Activated CD4-positive, alpha-beta T cell treated with anti-CD3 and anti-CD28 coated beads for 48 hours (primary cell): ENCODE results near the gene ARL8B.
"Not testable (repeated sequence)": the region's sequence is repeated elsewhere in the genome, so short reads cannot be mapped to it uniquely, and the experiment has no call there.

Source experiments
- DNase-seq: peaks from one replicate; pipeline ENCODE4 v3.0.0-alpha.2; 2020

ARL8B gene

DNA sequence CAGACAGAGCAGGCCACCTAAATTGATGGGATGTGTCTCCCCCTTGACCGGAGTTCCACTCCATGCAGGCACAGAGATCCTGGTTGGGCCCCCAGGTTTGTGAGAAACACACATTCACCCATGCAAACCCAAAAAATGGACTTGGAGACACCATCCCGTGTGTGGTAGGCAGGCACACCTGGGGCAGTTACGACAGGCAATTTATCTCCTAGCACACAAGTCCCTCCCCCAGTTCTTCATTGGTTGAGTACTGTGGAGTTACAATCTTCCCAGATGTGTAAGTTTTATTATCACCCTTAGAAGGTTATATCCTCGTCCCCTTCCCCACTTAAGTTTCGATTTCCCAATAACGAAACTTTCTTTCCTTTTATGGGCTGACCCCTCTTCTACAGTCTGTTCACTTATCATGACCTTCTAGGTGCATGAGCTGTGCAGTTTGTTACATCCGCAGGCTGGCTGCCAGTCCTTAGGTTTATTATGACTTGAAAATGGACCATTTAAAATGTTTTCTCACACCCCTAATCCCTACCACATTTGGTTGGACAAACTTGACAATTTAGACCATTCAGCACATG is 27.3 kb downstream of the ARL8B start:
- DNase-seq = no peak

DNA sequence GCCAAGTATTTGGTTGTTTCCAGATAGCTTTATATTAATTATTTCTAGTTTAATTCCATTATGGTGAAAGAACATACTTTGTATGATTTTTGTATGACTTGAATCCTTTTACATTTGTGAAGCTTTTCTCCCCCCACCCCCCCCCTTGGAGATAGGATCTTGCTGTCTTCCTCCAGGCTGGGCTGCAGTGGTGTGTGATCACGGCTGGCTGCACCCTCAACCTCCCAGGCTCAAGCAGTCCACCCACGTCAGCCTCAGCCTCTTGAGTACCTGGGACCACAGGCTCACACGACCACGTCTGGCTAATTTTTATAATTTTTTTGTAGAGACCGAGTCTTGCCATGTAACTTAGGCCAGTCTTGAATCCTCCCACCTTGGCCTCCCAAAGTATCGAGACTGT is 29.5 kb downstream of the ARL8B start:
- no peak for DNase-seq

DNA sequence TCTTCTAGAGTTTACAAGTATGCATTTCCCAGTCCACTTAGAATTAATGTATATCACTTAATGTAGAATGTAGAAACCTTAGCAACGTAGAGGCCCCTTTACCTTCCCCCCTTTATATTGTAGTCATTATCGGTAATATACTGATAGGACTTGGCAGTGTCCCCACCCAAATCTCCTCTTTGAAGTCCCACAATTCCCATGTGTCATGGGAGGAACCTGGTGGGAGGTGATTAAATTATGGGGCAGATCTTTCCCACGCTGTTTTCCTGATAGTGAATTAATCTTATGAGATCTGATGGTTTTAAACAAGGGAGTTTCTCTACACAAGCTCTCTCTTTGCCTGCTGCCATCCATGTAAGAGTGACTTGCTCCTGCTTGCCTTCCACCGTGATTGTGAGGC is 31.0 kb downstream of the ARL8B start:
- DNase-seq = no peak

DNA sequence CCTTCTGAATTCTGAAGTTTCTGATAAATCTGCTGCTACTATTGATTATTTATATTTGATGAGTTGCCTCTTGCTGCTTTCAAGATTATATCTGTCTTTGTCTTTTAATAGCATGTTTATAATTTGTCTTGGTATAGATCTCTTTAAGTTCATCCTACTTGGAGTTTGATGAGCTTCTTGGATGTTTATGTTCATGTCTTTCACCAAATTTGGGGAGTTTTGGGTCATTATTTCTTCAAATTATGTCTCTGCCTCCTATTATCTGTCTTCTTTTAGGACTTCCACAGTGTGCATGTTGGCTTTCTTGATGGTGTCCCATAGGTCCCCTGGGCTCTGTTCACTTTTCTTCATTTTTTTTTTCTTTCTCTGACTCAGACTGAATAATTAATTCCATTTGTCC is 33.1 kb downstream of the ARL8B start:
- DNase-seq = no peak

DNA sequence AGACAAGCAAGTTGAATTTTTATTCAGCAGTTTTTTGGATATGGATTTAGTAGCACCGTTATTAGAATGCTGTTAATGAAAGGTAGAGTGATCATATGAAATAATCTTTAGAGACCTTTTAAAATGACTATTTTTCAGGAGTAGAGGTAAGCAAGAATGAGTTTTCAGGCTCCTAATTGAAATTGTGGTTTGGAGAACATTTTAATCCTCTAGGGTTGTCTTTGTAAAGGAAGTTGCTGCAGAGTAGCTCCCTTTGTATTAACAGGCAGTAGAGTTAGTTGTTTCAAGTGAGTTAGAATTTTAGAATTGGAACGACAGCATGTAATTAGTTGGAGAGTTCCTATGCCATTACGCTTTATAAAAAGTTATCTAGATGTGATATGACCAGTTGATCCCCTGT is 38.2 kb downstream of the ARL8B start:
- no peak for DNase-seq

DNA sequence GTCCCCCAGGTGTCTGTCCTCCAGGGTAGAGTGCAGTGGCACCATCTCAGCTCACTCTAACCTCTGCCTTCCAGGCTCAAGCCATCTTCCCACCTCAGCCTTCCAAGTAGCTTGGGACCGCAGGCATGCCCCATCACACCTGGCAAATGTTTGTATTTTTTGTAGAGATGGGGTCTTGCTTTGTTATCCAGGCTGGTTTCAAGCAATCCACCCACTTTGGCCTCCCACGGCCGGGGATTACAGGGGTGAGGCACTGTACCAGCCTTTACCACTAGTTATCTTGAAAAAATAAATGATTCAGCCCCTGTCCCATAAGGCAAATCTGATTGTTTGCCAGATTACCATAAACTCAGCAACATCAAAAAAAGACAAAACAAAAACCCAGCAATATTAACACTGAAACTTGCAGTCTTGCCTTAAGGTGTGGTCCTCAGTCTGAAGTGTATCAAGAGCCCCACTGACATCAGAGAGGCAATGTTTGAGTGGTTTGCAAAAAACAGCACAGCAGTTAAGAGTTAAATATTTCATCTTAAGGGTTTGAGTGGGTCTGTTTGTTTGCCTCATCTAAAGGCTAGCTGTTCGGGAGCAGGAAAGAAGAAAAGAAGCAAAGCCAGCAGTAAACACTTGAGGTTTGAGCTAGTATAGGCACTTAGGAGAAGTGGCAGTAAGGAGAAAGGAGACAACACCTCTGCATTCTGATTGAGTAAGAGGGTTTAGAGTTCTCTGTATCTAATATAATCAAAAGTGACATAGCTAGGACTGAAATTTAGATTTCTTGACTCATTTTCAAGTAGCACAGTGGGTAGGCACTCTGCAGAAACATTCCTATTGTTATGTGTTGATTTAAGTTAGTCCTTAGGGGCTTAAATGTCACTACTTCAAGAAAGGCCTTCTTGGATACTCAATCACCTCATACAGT is 39.1 kb downstream of the ARL8B start:
- DNase-seq = peak; percentile 32

DNA sequence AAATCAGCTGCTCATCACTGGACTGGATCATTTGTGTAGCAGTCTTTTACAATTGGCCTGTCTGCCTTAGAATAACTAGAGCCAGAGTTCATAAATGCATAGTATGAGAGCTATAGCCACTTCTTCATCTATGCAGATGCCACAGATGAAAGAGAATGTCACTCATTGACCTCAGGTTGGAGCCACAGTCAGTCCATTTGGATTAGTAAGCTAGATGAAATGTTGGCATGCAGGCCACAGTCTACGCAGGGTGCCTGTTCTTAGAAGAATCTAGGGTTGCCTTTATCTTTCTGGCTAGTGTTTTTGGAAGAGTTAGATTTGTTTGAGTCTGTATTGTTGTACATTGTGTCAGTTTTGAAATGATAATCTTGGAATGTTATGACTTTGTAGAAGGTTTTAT is 40.0 kb downstream of the ARL8B start:
- DNase-seq = no peak

DNA sequence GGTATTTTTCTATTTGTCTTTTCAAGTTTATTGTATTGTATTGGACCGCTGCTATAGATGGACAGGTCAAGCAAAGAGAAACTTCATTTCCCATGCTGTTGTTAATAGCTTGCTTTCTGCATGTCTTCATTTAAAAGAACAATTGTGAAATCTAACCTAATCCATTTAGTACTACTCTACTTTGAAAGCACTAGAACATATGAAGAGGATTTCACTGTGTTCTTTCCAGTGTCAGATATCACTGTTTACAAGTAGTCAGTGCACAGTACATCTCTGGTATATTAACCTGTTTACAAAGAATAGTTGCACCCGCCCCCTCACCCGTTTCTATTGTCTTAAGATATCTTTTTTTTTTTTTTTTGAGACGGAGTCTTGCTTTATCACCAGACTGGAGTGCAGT is 43.6 kb downstream of the ARL8B start:
- DNase-seq = no peak

DNA sequence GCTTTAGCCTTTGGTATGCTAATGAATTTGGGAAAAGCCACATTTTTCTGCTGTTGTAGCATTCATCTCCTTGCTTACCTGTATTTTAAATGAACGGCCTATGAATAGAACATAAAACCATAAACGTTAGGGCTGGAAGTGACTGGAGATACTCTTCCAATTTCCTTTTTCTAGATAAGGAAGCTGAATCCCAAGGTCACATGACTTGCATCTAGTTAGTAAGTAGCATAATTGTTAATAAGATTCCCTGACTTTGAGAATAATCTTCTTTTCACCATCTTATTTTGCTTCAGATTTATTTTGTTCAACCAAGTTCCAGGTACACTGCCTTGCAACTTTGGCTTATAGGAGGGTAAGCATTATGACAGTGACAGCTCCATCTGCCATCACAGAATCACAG is 44.8 kb downstream of the ARL8B start:
- no peak for DNase-seq

DNA sequence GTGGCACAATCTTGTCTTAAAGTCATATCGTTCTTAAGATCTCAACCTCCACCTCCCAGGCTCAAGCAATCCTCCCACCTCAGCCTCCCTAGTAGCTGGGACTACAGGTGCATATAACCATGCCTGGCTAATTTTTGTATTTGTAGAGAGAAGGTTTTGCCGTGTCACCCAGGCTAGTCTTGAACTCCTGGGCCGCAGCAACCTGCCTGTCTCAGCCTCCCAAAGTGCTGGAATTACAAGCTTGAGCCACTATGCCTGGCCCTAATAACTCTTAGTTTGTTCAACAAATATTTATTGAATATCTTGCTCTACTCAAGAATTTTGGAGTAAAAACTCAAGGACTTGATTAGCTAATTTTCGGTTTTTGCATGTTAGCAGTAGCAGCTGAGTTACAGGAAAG is 46.0 kb downstream of the ARL8B start:
- no peak for DNase-seq

DNA sequence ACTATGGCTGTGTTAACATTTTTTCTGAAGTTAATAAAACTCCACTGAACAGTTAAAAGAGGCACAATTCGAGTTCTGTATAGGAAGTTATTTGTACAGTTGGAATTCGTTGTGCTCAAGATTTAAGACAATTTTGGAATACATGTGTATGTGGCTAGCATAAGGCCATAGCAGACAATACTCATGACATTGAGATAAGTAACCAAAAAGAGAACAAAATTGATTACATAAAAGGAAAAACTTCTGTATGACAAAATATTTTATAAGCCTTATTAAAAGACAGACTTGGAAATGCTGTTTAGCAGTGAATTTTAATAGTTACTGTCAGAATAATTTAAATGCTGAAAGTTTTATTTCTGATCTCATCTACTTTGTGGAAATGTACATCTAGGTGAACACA is 47.7 kb downstream of the ARL8B start:
- DNase-seq = no peak

DNA sequence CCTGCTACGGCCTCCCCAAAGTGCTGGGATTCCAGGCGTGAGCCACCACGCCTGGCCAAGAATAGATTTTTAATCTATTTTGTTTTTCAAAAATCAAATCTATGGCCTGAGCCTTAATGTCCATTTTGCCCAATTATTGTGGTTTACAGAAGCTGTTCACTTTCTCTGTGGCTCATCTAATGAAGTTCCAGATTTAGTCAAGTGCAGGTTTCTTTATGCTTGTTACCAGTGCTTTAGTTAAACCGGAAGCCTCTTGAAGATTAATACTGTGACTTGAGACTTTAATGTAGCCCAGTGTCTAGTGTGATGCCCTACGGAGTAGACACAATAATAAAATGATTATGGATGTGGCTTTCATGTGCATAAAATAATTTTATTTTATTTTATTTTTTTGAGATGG is 48.9 kb downstream of the ARL8B start:
- DNase-seq = no peak

DNA sequence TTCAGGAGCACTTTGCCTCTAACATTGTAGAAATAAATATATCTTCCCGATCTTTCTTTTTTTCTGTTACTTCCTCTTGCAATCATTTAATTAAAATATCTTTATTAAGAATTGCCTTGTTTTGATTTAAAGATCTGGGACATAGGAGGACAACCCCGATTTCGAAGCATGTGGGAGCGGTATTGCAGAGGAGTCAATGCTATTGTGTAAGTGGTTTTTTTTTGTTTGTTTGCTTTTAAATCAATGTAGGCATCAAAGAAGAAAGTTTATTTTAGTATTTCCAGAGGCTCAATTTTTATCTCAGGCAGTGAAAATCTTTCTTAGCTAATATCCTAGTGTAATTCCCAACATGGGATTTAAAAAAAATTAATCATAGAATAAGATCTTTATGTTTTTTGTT is 49.9 kb downstream of the ARL8B start:
- no peak for DNase-seq

DNA sequence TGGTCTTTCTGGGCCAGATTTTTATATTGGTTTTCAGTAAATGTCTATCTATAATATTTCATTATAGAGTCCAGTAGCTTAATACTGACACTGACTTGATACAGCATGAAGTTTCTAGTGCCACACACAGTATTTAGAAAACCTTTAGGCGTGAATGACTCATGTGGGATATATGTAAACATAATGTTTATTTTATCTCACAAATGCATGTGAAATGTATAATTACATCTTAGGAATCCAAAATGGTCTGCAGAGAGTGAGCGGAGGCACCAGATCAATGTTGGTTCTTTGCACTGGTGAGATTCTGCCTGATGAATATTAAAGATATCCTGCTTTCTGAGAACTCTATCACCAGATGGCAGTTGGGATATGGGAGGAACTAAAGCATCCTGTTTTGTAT is 56.9 kb downstream of the ARL8B start:
- DNase-seq = not testable (repeated sequence)

DNA sequence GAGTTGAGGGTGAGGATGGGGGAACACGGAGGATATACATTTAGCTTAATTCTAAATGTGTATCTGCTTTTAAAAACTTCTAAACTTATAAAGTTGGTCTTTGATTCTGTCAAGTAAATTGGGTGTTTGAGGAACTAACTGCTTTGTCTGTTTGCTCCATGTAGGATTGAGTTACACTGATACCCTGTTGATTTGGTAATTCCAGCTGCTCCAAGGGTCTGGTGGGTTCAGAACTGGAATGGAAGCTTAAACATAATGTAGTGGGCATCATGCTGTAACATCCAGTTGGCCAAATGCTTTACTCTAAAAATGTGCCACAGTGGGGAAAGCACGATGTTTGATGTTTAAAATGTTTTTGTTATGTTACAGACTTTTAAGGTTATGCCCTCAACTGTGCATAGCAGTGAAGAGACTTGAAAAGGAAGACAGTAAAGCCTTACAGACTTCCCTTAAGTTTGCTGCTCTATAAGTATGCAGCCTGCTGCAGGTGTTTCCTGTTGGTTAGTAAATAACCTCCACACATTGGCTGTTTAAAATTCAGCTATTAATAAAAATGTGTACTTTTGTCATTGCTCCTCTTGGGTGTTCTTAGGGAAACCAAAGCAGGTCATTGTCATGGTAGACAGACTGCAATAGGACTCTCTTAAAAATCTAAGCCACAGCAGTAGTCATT is 59.5 kb downstream of the ARL8B start:
- DNase-seq = no peak

DNA sequence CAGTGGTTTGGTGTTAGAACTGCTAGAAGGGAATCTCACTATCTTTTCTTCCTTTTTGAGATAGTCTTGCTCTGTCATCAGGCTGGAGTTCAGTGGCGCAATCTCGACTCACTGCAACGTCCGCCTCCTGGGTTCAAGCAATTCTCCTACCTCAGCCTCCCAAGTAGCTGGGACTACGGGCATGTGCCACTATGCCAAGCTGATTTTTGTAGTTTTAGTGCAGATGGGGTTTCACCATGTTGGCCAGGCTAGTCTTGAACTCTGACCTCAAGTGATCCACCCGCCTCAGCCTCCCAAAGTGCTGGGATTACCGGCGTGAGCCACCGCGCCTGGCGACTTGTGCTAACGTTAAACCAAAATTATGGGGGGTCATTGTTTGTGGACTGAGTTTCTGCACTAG is 61.6 kb downstream of the ARL8B start:
- not testable (repeated sequence) for DNase-seq

DNA sequence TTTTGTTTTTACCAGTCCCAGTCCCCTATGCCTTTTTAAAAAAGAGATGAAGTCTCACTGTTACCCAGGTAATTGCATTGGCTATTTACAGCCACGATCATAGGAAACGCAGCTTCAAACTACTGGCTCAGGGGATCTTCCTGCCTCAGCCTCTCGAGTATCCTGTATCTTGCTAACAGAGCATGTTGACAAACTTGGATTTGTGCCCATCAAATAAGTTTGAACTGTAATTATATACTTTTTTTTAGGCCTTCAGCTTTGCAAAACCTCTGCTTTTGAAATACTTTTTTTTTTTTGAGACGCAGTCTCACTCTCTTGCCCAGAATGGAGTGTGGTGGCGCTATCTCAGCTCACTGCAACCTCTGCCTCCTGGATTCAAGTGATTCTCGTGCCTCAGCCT is 62.4 kb downstream of the ARL8B start:
- no peak for DNase-seq

DNA sequence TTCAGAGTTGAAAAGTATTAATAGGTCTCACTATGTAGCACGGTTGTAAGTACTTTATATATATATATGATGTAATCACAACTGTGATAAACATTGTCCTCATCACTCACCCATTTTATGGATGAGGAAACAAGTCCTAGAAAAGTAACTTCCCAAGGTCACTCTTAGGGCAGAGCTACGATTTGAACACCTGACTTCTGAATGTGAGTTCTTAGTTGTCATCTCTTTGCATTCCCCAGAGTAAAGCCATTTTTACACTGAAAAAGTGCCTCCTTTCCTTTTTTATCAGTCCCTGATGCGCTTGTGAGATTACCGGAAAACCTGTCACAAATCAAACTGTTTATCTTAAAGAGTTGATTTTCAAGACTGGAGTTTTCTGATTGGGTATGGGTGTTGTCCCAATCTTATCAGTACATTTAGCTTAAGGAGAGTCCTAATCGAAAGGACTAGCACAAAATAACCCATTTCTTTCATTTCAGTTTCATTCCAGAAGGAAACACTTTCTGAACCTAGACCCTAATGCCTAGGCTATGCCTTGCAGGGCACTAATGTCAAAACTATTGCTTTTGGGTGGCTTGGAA is 63.1 kb downstream of the ARL8B start:
- DNase-seq = no peak

DNA sequence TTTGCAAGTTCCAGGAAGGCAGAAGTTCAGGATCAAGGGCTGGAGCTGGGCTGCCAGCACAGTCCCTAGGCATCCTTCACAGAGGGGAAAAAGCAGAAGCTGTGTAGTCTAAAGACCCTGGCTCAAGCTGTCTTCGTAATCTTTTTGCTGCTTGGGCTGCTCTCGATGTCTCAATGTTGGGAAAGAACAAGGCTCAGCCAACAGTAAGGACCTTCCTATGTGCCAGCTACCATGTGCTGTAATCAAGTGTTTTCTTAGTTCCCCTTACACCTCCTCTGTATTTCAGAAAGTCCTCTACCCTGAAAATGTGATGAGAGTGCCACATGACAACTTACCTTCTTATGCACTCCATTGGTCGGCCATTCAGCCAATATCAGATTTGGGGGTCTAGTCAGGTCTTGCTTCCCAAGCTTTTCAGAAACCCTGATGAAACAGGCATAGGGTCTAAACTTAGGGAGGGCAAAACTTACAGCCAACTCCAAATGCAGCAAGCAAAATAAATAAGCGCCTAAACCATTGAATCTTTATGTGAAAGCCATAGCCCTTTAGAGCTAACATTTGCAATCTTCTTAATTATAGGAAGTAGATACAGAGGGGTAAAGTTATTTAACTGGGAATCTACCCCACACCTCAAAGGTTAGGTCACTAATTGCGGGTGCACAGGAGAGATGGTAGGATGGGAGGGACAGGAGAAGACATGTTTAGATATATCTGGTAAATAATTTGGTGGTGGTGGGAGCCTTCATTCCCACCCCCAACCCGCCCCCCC is 64.2 kb downstream of the ARL8B start:
- no peak for DNase-seq

DNA sequence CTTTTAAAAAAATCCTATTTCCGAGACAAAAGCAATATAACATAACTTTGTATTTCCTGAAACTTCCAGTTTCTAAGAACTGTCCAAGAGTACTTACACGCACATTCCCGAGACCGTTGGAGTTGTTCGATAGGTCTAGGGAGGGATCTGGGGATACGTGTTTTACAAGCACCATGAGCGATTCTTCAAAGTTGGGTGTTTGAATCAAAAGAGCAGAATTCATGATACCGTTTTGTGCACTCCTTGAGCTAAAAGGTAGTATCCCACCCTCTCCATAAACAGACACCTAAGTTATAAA is 64.7 kb downstream of the ARL8B start:
- no peak for DNase-seq

DNA sequence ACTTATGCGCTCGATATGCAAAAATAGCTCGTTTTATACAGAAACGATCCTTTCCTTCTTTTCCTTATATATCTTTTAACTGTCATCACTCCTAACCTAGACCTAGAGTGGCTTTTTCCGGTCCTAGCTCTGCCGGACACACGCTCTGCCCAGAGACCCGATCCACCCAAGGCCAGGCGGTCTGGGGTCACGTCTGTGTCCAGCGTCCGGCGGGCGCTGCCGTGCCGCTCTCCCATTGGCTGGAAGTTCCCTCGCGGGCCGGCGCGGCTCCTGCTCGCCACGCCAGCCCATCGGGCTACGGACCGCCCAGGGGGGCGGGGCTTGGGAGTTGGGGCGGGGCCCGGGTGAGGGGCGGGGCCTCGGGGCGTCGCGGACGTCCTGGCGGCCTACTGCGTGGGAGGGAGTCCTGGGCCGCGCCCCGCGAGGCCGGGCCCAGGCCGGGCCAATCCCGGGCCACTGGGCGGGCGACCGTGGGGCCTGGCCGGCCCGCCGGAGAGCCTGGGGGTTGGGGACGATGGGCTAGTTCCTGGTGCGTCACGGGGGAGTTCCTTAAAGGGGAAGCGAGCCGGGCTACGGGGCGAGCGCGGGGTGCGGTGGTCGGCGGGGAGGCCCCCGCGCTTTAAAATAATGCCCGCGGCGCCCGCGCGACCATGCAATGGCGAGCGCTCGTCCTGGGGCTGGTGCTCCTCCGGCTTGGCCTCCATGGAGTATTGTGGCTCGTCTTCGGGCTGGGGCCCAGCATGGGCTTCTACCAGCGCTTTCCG is 65.2 kb downstream of the ARL8B start, which contains the start of gene EDEM1:
Gene EDEM1 (plus strand): TSS at position 552 of the 764 bp plus-strand sequence. CDS start 99 bp downstream, at position 651.
- DNase-seq = peak; percentile 96

DNA sequence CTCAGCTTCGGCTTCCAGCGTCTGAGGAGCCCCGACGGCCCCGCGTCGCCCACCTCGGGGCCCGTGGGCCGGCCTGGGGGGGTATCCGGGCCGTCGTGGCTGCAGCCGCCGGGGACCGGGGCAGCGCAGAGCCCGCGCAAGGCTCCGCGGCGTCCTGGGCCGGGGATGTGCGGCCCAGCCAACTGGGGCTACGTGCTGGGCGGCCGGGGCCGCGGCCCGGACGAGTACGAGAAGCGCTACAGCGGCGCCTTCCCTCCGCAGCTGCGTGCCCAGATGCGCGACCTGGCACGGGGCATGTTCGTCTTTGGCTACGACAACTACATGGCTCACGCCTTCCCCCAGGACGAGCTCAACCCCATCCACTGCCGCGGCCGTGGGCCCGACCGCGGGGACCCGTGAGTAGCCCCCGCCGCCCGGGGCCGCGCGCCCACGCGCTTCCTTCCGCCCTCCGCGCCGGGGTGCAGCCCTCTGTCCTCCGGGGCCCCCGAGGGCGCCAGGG is 65.9 kb downstream of the ARL8B start:
- DNase-seq = peak; percentile 66
